ENCODE measurements around the gene STPG1. TPM values are rescaled to one million over a fixed set of nuclear protein-coding genes. Genes with fewer than 3 reads are reported as not detected.

The STPG1 gene
- total RNA-seq, 1 experiment from 2014 or later, result 12.8 TPM

DNA sequence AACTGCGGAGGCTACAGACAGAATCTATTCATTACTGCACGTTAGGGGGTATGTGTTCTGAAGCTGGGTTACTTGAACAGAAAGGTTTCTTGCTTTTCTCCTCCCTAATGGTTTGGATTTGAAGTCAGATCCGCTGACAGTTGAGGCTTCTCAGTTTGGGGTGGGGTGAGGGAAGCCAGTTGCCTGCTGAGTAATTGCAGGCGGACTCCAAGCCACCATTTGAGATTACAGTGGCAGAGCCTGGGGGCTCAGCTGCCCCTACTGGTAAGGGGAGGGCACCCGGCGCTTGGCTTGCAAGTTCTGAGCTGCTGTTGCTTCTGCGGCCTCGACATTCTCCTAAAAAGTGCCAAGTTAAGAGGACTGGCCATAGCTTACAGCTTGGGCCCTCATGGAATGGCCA, 92.5 kb downstream of the STPG1 start:
- H3K27ac Mint-ChIP-seq, result no peak overlapping the region
- H3K9me3 Mint-ChIP-seq, result no peaks in the 10 kb centered on the region
- H3K4me1 Mint-ChIP-seq, result peaks cover 51% of the 10 kb centered on the region
- ChIA-PET POLR2A (no interaction called here), CTCF (interaction anchor here (0.5 to 6.1 kb wide), 8 partner anchors 8 to 119 kb away, joined by 3 to 39 read pairs (median 3); partner anchors contain the start of gene NIPAL3)
- TF ChIP-seq TEAD1 (CRISPR knock-in tag; IDR thresholded peaks at IDR 0.05), result no peak
- TF ChIP-seq, protein P1, sequence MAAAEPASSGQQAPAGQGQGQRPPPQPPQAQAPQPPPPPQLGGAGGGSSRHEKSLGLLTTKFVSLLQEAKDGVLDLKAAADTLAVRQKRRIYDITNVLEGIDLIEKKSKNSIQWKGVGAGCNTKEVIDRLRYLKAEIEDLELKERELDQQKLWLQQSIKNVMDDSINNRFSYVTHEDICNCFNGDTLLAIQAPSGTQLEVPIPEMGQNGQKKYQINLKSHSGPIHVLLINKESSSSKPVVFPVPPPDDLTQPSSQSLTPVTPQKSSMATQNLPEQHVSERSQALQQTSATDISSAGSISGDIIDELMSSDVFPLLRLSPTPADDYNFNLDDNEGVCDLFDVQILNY (CRISPR knock-in tag; IDR thresholded peaks at IDR 0.05), result no peak
- TF ChIP-seq CREM (CRISPR knock-in tag; IDR thresholded peaks at IDR 0.05), result no peak
- no peak for TF ChIP-seq PRRX2 (CRISPR knock-in tag; IDR thresholded peaks at IDR 0.05)
- no peak for TF ChIP-seq NFYB (CRISPR knock-in tag; conservative IDR thresholded peaks at IDR 0.05; ENCODE audit: low read depth)
- TF ChIP-seq FOXJ3 (CRISPR knock-in tag; IDR thresholded peaks at IDR 0.05; ENCODE audit: borderline replicate concordance), result no peak
- TF ChIP-seq ZNF396 (CRISPR knock-in tag; IDR thresholded peaks at IDR 0.05; ENCODE audit: borderline replicate concordance), result no peak
- no peak for TF ChIP-seq OVOL2 (CRISPR knock-in tag; IDR thresholded peaks at IDR 0.05; ENCODE audit: borderline replicate concordance)
- TF ChIP-seq, protein P2, sequence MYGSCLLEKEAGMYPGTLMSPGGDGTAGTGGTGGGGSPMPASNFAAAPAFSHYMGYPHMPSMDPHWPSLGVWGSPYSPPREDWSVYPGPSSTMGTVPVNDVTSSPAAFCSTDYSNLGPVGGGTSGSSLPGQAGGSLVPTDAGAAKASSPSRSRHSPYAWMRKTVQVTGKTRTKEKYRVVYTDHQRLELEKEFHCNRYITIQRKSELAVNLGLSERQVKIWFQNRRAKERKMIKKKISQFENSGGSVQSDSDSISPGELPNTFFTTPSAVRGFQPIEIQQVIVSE (CRISPR knock-in tag; IDR thresholded peaks at IDR 0.05; ENCODE audit: borderline replicate concordance), result no peak
- TF ChIP-seq, protein P3, sequence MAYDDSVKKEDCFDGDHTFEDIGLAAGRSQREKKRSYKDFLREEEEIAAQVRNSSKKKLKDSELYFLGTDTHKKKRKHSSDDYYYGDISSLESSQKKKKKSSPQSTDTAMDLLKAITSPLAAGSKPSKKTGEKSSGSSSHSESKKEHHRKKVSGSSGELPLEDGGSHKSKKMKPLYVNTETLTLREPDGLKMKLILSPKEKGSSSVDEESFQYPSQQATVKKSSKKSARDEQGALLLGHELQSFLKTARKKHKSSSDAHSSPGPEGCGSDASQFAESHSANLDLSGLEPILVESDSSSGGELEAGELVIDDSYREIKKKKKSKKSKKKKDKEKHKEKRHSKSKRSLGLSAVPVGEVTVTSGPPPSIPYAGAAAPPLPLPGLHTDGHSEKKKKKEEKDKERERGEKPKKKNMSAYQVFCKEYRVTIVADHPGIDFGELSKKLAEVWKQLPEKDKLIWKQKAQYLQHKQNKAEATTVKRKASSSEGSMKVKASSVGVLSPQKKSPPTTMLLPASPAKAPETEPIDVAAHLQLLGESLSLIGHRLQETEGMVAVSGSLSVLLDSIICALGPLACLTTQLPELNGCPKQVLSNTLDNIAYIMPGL (CRISPR knock-in tag; IDR thresholded peaks at IDR 0.05), result no peak
- TF ChIP-seq, protein P4, sequence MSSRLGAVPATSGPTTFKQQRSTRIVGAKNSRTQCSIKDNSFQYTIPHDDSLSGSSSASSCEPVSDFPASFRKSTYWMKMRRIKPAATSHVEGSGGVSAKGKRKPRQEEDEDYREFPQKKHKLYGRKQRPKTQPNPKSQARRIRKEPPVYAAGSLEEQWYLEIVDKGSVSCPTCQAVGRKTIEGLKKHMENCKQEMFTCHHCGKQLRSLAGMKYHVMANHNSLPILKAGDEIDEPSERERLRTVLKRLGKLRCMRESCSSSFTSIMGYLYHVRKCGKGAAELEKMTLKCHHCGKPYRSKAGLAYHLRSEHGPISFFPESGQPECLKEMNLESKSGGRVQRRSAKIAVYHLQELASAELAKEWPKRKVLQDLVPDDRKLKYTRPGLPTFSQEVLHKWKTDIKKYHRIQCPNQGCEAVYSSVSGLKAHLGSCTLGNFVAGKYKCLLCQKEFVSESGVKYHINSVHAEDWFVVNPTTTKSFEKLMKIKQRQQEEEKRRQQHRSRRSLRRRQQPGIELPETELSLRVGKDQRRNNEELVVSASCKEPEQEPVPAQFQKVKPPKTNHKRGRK (CRISPR knock-in tag; IDR thresholded peaks at IDR 0.05; ENCODE audit: borderline replicate concordance), result no peak
- TF ChIP-seq, protein P5, sequence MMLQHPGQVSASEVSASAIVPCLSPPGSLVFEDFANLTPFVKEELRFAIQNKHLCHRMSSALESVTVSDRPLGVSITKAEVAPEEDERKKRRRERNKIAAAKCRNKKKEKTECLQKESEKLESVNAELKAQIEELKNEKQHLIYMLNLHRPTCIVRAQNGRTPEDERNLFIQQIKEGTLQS (CRISPR knock-in tag; conservative IDR thresholded peaks at IDR 0.05), result no peak
- TF ChIP-seq TCF7 (CRISPR knock-in tag; IDR thresholded peaks at IDR 0.05; ENCODE audit: low read depth), result no peak
- no peak for TF ChIP-seq GABPB1 (CRISPR knock-in tag; IDR thresholded peaks at IDR 0.05)
- no peak for TF ChIP-seq ZNF219 (CRISPR knock-in tag; IDR thresholded peaks at IDR 0.05; ENCODE audit: borderline replicate concordance)
- TF ChIP-seq RELA (CRISPR knock-in tag; IDR thresholded peaks at IDR 0.05; ENCODE audit: borderline replicate concordance), result no peak
- no peak for TF ChIP-seq KAT7 (CRISPR knock-in tag; IDR thresholded peaks at IDR 0.05; ENCODE audit: borderline replicate concordance)
- TF ChIP-seq, protein P6, sequence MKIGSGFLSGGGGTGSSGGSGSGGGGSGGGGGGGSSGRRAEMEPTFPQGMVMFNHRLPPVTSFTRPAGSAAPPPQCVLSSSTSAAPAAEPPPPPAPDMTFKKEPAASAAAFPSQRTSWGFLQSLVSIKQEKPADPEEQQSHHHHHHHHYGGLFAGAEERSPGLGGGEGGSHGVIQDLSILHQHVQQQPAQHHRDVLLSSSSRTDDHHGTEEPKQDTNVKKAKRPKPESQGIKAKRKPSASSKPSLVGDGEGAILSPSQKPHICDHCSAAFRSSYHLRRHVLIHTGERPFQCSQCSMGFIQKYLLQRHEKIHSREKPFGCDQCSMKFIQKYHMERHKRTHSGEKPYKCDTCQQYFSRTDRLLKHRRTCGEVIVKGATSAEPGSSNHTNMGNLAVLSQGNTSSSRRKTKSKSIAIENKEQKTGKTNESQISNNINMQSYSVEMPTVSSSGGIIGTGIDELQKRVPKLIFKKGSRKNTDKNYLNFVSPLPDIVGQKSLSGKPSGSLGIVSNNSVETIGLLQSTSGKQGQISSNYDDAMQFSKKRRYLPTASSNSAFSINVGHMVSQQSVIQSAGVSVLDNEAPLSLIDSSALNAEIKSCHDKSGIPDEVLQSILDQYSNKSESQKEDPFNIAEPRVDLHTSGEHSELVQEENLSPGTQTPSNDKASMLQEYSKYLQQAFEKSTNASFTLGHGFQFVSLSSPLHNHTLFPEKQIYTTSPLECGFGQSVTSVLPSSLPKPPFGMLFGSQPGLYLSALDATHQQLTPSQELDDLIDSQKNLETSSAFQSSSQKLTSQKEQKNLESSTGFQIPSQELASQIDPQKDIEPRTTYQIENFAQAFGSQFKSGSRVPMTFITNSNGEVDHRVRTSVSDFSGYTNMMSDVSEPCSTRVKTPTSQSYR (CRISPR knock-in tag; IDR thresholded peaks at IDR 0.05), result no peak
- no peak for DNase-seq (ENCODE audit: low spot score)
- no peaks in the 10 kb centered on the region for H3K36me3 Mint-ChIP-seq
- peak overlapping the region; percentile 86 for H3K4me3 Mint-ChIP-seq
- no peak for ATAC-seq
- peaks cover 46% of the 10 kb centered on the region for H3K27me3 Mint-ChIP-seq (ENCODE audit: low read depth)

Measured in WTC11 (cell line).